GM18508 (cell line): Measurements from ENCODE around the gene MFN2.

Experiments used
- ATAC-seq: cut with Tn5 transposase; IDR thresholded peaks from one replicate; pipeline ENCODE4 v1.9.1; 2021; ENCODE audit warnings: moderate number of reproducible peaks; ENCODE audit not compliant: insufficient read depth, unreplicated experiment

MFN2 gene

GRCh38 chr1:11957897-11958296 lies 22.3 kb upstream of the MFN2 start:
- ATAC-seq = no peak

- no peak for ATAC-seq
These were observed 20.0 kb upstream of the MFN2 start for GRCh38 chr1:11960276-11960675.

GRCh38 chr1:11960715-11961114 lies 19.5 kb upstream of the MFN2 start:
- ATAC-seq = no peak

GRCh38 chr1:11961230-11961629 lies 19.0 kb upstream of the MFN2 start:
- ATAC-seq = no peak

- ATAC-seq = no peak
These were observed 16.6 kb upstream of the MFN2 start for GRCh38 chr1:11963622-11964021.

GRCh38 chr1:11964656-11965055 lies 15.6 kb upstream of the MFN2 start:
- ATAC-seq = no peak

GRCh38 chr1:11967028-11967547 lies 13.2 kb upstream of the MFN2 start:
- ATAC-seq = no peak

- no peak for ATAC-seq
These were observed 9.6 kb upstream of the MFN2 start for GRCh38 chr1:11970441-11971185.

GRCh38 chr1:11977625-11978024 lies 2.6 kb upstream of the MFN2 start:
- ATAC-seq = no peak

- ATAC-seq = no peak
These were observed 1.9 kb upstream of the MFN2 start for GRCh38 chr1:11978301-11978700.

- no peak for ATAC-seq
These were observed 1.0 kb upstream of the MFN2 start for GRCh38 chr1:11979028-11979850.

- no peak for ATAC-seq
These were observed 380 bp downstream of the MFN2 start for GRCh38 chr1:11980676-11980972.

GRCh38 chr1:11981378-11982009 lies 1.2 kb downstream of the MFN2 start:
- ATAC-seq = no peak

- ATAC-seq = no peak
These were observed 1.8 kb downstream of the MFN2 start for GRCh38 chr1:11982010-11982392.

GRCh38 chr1:11984121-11984520 lies 3.9 kb downstream of the MFN2 start:
- no peak for ATAC-seq

- no peak for ATAC-seq
These were observed 4.3 kb downstream of the MFN2 start for GRCh38 chr1:11984576-11984975.

- ATAC-seq = no peak
These were observed 4.9 kb downstream of the MFN2 start for GRCh38 chr1:11985171-11985570.

- no peak for ATAC-seq
These were observed 5.6 kb downstream of the MFN2 start for GRCh38 chr1:11985851-11986250.

- ATAC-seq = no peak
These were observed 9.4 kb downstream of the MFN2 start for GRCh38 chr1:11989669-11990068.

GRCh38 chr1:11990303-11991032 lies 10.2 kb downstream of the MFN2 start:
- ATAC-seq = no peak
